GM18858 (cell line): ENCODE data around the gene ZNF821.
"Not testable (repeated sequence)": the region's sequence is repeated elsewhere in the genome, so short reads cannot be mapped to it uniquely, and the experiment has no call there.

ENCODE experiments used
- ATAC-seq: cut with Tn5 transposase; IDR thresholded peaks from one replicate; pipeline ENCODE4 v1.9.1; 2021; ENCODE audit not compliant: unreplicated experiment

The ZNF821 gene

DNA sequence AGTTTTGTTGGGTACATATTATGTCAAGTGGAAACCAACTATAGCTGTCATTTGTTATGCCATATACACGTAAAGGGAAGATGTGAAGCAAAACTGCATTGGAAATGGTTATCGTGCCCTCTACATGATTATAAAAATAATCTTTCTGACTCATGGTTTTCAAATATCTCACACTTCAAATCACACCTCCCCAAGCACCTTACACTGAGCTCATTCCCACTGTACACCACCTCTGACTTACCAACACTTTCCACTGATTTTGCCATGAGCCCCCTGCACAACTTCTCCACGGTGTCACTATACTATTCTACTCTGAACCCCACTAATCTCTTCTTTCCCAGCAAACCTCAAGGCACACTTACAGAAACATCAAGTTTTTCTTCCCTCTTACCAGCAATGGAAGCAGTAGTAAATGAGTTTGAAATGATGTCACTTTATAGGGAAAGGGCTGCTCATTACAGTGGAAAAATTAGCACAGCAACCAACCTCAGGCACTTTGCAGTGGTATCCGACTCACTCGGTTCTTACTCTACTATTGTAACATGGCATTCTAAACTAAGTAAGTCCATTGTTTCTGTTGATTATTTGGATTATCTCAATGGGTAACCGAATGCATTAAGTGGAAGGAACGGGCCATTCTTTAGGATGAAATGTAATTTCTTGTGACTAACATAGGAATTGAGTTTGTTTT lies 18.7 kb downstream of the ZNF821 start:
- no peak for ATAC-seq

DNA sequence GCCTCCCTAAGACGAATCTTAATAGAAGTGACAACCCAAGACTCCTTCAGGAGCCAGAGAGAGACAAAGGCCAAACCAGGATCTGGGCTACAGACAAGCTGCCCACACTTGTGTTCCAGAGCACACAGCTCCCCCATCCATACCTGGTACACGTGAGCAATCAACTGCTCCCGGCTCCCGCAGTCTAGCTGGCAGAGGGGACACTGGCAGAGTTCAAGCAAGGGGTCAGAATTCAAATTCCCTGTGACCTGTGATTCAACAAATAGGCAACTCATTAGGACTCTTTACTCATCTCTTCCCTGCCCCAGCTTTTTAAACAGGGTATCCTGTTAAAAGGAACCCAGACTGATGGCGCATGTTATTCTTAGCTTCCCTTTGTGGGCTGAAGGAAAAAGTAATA lies 20.0 kb downstream of the ZNF821 start:
- no peak for ATAC-seq

DNA sequence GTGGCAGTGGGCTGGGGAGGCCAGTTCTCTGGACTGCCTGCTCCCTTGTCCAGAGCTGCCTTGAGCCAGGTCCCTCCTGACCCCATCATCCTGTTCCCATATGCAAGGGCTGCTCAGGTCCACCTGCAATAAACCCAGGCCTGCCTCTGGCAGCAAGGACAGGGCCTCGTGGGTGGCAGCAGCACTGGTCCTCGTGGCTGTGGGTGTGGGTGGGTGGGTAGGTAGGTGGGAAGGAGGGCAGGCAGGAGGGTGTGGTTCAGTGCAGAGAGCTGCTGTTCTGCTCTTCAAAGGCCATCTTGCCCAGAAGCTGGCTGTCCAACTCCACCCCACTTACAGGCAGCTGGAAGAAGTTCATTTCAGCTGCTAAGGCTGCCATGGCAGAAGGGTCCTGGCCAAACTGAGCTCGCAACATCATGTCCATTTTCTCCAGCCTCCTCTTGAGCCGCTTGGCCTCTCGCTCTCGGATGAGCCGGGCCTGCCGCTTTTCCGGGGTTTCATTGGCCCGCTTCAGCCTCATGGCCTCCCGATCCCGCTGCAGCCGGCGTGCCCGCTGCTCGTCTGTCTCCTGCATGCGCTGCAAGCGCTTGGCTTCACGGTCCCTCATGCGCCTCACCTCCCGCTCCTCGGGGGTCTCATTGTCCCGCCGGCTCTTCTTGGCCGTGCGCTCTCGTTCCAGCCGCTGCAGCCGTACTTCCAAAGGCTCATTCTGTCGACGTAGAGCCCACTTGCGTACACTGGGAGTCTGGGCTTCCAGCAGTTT lies 24.0 kb downstream of the ZNF821 start:
- ATAC-seq, result no peak

DNA sequence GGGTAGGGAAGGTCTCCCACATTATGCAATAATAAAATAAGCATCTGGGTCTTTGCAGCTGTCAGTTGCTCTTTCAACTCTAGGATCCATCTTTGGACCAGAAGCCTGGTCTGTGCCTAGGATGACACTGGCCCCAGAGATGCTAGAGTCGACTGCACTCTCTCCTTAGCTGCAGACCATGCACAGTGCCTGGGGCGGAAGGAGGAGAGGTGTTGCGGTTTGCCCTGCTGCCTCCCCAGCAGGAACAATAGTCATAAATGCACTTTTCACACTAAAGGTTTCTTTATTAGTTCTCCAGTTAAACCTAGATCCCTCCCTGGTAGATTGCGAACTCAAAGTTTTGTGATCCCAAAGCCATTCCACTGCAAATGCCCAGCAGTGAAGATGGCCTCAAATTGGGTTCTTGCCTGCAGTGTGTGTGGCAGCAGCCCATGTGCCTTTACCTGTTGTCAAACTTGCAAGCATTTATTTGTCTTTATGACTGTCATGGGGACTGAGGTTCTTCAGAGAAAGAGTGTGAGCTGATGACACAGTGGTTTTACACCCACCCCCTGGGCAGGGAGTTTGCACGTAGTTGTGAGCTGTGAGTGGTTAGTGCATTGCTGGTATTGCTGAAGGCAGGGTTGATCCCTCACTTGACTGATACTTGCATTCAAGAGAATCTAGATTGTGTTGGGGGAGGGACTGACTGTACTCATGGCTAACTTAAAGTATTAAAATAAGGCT lies 27.9 kb downstream of the ZNF821 start:
- ATAC-seq, result no peak

DNA sequence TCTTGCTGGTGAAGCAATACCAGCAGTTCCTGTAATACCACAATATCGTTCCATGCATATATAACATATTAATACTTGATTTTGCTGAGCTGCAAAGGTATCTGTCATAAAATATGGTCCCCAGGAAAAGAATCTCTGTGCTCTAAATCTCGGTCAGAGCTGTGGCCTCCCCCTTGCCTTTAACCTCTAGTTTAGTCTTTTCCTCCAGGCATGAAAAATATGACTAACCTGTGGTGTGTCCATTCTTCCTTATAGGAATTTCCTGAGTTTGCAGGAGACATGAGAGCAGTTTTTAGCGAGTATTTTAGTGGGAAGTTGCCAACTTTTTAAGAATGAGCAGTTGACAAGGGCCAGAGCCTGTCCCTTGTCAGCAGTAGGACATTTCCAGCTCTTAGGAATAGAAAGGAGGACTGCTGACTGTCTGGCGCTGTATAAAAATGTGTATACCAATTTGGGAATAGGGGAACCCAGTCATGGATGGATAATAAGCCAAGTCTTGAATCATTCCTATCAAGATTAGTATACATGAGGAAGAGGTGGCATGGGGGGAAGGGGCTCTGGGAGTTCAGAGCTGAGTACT lies 29.5 kb downstream of the ZNF821 start:
- ATAC-seq, result no peak

DNA sequence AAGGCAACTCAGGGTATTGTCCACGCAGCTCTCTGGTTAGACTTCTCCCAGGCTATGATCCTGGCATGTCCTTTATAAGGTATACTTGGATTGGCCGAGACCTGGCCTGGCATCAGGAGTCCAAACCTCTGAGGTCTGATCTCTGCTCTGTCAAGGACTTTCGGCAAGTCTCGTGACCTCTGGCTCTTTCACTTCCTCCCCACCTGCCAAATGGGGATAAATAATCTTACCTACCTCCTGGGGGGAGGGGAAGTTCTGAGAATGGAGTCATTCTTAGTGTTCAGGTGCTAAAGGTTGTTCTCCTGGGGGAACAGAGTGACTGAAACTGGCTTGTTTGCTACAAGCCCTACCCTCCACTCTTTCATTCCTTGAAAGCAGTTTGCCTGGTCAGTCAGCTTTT lies 30.6 kb downstream of the ZNF821 start:
- peak; percentile 46 for ATAC-seq

DNA sequence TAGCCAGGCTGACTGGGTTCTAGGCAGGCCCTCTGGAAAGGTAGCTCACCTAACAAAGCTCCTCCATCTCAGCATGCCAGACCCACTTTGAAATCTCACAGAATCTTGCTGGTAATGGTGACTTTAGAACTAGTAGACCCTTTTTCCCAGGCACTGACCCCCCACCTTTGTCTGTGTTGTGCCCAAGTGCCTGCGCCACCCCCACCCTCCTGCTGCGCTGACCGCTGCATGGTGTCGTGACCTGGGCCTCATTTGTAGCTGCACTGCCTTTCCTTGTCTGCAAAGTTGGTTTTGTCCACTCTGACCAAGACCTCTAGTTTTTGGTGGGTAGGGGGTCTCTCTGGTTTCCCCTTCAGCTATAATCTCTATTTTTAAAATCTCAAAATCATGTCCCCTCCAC lies 31.4 kb downstream of the ZNF821 start:
- no peak for ATAC-seq

DNA sequence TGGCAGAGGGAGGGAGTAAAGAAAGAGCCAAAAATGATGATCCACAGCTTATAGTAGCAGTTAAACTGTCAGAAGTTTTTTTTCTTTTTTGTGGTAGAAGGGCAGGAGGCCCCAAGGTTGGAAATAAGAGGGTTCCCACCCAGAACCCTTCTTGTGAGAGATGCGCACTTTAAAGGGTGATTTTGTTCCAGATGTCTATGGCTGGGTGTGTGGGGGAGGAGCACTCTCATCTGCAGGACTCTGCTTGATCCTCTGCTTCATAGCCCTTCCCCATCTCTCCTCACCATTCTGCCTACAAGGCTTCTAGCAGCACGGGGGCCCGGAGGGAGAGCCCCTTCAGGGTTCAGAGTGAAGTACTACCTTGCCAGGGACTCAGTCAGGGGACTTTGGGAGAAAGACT lies 31.8 kb downstream of the ZNF821 start:
- ATAC-seq, result no peak

DNA sequence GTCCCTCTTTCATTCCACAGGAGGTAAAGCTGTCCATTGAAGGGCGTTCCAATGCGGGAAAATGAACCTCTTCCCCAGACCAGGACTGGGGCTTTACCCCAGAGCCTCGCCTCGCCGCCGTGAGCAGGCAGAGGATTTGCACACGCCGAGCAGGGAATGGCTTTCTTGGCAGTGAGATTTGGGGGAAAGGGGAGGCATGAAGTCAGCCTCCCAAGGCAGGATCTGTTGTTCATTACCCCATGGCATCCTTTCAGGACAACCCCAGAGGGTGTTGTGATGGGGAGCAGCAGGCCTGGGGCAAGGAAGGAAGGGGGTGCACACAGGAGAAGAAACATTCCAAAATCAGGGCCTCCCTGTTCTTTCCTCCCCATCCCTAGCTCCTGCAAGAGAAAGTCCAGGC lies 32.2 kb downstream of the ZNF821 start:
- ATAC-seq, result no peak

DNA sequence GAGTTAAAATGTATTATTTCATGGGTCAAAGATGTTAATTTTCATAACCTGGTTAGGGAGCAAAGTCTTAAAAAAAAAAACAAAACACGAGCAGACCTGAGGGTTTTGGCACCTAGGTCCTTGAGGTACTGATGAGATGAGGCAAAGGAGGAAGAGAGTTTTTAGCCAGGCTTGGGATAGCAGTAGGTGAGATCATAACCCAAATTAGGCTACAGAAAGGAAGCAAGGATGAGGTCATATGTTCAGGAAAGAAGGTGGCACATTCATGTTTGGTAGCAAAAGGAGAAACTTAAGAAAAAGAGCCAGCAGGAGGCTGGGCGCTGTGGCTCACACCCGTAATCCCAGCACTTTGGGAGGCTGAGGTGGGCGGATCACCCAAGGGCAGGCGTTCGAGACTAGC lies 35.4 kb downstream of the ZNF821 start:
- ATAC-seq, result no peak

DNA sequence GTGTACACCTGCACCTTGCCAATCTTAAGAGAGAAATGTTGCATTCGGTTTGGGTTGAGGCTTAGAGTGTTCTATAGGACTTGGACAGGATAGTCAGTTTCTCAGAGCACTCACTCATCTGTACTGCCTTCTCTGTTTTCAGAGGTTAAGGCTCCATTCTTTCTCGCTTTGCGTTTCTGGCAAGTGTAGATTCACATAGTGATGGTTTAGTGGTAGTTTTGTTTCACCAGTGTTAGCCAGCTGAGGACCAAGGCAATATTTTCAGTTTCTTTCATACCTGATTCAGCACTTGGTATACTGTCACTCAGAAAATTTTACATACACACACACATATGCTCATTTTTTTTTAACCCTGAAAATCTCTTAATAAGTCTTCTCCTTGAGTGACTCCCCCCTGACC lies 36.9 kb downstream of the ZNF821 start:
- ATAC-seq, result no peak

DNA sequence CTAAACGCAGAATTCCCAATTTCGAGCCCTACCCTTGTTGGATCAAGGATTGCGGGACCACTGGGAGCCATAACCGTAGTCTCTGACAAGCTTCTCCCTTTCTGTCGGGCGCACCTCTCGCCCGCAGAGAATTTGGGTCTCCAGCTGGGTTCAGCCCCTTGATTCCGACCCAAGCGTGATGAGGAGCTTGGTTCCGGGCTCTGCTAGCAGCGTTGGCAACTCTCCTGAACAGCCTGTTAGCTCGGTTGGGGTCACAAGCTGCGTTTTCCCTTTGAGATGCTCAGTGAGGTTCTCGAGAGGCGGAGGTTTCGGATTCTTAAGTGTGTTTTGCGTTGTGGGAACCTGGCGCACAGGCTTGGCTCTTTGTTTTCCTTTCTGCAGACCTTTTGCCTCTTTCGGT lies 37.6 kb downstream of the ZNF821 start:
- no peak for ATAC-seq

DNA sequence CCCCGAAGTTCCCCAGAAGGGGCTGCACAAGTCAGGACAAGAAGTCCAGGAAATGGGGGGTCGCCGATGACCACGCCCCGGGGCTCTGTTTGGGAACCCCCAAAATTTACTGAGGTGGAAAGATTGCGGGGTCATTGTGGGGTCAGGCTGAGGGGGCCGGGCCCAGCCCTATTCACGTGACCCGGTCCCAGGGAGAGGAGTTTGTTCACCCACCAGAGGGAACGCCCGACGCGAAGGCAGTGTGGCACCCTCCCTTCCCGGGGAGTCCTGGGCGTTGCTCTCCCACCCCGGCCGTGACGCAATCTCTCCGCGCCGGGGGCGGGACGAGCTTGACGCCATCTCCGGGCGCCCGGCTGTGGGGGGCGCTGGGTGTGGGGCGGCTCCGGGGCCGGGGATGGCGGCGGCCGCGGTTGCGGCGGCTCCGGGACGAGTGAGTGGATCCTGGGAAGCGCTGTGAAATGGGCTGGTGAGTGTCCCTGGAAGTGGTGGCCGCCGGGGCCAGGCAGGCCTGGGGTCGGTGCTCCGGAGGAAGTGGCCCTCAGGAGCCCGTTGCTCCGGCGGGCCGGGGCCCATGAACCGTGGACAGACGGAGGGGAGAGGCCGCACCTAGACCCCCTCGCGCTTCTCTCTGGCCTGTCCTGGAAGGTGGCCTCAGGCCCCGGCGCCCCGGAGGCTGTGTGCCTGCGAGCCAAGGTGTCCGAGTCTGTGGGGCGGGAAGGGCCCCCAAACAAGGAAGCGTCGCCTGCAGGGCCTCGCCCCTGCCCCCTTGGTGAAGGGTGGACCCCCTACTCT lies 38.1 kb downstream of the ZNF821 start, which contains the start of gene ATXN1L:
Gene ATXN1L, plus strand, starts transcription at position 338 of the 792 bp plus-strand sequence. CDS start 3,765 bp downstream, outside the sequence.
- peak; percentile 54 for ATAC-seq

DNA sequence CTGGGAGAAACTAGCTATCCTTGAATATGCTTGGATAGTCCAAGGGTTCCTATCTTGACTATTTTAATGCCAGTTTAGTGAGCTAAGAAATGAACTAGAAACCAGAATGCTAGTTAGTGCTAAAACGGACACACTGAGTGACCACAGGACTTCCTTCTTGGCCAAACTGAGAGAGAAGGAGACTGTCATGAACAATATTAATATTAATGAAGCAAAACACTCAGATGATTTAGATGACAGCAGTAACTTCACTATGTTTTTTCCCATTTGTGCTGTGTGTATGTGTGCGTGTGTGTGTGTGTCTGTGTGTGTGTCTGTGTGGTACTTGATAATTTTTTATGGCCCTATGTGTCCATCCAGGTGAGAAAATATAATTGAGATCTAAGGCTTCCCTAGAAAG lies 40.4 kb downstream of the ZNF821 start:
- ATAC-seq, result no peak

DNA sequence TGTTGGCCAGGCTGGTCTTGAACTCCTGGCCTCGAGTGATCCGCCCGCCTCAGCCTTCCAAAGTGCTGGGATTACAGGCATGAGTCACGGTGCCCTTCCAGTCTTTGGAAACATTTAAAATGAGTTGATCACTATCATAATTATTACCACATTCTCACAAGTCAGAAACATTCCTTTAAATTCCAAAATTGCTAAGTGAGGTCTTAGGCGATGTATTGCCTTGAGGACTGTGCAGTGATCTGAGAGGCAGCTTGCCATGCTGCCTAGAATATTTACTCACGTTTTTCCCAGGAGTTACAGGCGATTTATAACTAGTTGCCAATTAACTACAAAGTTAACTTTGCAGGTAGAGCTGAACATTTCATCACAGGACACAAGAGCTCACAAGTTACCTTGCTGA lies 43.9 kb downstream of the ZNF821 start:
- ATAC-seq, result no peak

DNA sequence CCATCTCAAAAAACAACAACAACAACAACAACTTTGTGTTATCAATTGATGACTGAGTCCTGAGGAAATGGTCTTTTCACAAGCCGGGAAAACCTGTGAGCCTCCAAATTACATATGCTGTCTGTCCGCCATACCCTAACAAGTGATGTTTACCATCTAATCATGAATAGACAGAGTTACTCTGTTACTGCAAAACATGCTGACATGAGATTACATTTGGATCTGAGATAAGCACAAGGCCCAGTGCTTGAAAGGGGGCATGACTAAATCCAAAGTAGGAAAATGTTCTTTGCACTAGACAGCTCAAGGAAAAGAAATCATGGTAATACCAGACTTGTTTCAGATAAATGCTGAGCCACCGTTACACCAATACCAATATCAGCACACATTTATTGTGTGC lies 46.8 kb downstream of the ZNF821 start:
- no peak for ATAC-seq

DNA sequence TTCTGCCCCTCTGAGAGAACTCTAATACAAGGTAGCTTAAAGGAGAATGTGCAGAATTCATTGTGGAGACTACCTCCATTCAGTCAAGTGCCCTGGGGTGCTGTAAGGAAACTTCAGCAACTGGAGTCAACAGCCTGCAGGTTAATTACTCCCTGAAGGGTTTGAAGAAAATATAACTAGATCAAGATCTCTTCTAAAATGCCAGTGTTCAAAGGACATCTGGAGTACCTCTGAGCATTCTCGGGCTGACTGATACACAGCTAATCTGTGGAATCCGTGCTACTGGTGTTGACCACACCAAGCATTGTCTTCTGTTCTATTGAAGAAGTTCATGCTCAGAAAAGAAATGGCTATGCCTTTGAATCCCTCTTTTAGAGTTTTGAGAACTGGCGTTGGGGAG lies 49.7 kb downstream of the ZNF821 start:
- ATAC-seq, result no peak

DNA sequence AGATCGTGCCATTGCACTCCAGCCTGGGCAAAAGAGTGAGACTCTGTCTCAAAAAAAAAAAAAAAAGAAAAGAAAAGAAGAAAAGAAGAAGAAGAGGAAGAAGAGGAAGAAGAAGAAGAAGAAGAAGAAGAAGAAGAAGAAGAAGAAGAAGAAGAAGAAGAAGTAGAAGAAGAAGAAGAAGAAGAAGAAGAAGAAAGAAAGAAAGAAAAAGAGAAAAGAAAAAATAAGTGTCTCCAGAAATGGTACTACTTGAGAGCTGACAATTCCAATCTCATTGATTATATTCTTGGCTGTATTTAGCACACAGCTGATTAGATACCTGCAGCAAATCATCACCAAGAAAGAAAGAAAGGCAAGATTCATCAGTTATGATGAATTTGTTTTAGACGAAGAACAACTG lies 51.9 kb downstream of the ZNF821 start:
- not testable (repeated sequence) for ATAC-seq

DNA sequence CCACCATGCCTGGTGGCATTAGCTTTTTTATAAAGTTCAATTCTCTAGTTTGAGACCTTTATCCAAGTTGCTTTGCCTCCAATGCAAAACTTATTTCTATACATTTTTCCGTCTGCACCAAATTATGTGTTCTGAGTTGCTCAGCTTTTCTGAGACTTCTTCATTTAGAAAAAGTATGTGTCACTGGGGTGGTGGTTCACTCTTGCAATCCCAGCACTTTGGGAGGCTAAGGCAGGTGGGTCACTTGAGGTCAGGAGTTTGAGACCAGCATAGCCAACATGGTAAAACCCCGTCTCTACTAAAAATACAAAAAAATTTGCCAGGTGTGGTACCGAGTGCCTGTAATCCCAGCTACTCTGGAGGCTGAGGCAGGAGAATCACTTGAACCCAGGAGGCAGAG lies 52.3 kb downstream of the ZNF821 start:
- not testable (repeated sequence) for ATAC-seq

DNA sequence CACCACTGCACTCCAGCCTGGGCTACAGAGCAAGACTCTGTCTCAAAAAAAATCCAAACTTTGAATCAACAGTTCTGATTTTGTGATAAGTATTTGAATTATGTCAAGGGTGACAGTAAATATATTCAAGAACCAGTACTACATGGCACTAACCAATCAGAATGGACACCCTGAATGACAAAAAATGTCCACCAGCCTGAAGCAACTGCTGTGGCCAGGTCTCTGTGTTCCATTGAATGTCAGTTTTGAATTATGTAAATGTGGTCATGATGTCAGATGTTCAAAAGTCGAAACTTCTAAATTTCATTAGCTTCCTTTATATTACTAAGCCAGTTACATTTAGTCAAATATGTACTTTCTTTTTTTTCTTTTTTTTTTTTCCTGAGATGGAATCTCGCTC lies 53.6 kb downstream of the ZNF821 start:
- ATAC-seq, result no peak

DNA sequence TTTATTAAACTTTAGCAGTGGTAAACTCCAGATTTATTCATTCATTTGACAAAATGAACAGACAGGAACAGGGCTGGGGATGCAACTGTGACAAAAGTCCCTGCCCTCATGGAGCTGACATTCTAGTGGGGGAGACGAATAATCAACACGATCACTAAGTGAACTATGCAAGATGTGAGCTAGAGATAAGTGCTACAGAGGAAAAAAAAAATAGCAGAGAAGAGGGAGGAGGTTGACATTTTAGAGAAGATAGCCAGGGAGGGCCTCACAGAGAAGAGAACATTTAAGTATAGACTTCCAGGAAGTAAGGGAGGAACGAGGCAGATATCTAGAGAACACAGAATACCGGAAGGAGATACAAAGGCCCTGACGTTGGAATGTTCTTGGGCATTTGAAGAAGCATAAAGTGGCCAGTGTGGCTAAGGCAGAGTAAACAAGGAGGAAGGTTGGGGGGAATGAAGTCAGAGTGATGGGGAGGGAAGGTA lies 57.4 kb downstream of the ZNF821 start:
- ATAC-seq, result no peak
